PFSK-1 (cell line): ENCODE measurements around the gene RARRES1.

Source experiments
- FOXP2 ChIP-seq: optimal IDR thresholded peaks from 2 replicates; pipeline ENCODE3; 2011; ENCODE audit warnings: borderline replicate concordance, control low read depth, inconsistent platforms; ENCODE audit not compliant: insufficient read depth; ENCODE audit errors: extremely low read length, extremely low read depth
- POLR2AphosphoS5 ChIP-seq: IDR thresholded peaks from 2 replicates; pipeline ENCODE4 v1.6.1; 2012; ENCODE audit warnings: low read depth, mild to moderate bottlenecking, control low read depth, low read length, moderate library complexity
- SIN3A ChIP-seq: IDR thresholded peaks from 2 replicates; pipeline ENCODE4 v1.6.1; 2012; ENCODE audit warnings: mild to moderate bottlenecking, low read length, moderate library complexity, borderline replicate concordance; ENCODE audit not compliant: insufficient read depth
- TF ChIP-seq, protein P1 (sequence below), 2 experiments: IDR thresholded peaks; 2 replicates each; pipeline versions ENCODE4 v1.6.1 to v1.8.0; 2011 to 2012; ENCODE audit warnings: low read depth in 2 of 2, low read length in 2 of 2, control low read depth in 1 of 2, inconsistent platforms in 1 of 2, mild to moderate bottlenecking in 1 of 2, moderate library complexity in 1 of 2; ENCODE audit not compliant: insufficient read depth in 1 of 2

RARRES1 gene

DNA sequence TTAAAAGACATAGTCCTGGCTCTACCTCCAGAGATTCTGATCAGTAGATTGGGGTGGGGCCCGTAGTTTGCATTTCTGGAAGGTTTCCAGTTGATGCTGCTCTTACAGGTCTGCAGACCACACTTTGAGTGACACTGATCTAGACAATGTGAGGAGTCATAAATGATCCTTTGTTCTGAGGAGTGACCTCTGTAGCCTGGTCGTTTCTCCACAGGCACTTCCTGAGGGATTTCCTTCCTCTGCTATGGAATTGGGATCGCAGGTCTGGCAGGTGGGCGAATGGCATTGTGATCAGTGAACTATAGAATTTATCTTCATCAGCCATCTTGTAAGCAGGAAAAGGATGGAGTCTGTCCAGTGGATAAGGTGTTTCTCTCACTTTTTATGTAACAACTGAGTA lies 82.5 kb downstream of the RARRES1 start:
- no peak for TF ChIP-seq SIN3A
- TF ChIP-seq, protein P1, sequence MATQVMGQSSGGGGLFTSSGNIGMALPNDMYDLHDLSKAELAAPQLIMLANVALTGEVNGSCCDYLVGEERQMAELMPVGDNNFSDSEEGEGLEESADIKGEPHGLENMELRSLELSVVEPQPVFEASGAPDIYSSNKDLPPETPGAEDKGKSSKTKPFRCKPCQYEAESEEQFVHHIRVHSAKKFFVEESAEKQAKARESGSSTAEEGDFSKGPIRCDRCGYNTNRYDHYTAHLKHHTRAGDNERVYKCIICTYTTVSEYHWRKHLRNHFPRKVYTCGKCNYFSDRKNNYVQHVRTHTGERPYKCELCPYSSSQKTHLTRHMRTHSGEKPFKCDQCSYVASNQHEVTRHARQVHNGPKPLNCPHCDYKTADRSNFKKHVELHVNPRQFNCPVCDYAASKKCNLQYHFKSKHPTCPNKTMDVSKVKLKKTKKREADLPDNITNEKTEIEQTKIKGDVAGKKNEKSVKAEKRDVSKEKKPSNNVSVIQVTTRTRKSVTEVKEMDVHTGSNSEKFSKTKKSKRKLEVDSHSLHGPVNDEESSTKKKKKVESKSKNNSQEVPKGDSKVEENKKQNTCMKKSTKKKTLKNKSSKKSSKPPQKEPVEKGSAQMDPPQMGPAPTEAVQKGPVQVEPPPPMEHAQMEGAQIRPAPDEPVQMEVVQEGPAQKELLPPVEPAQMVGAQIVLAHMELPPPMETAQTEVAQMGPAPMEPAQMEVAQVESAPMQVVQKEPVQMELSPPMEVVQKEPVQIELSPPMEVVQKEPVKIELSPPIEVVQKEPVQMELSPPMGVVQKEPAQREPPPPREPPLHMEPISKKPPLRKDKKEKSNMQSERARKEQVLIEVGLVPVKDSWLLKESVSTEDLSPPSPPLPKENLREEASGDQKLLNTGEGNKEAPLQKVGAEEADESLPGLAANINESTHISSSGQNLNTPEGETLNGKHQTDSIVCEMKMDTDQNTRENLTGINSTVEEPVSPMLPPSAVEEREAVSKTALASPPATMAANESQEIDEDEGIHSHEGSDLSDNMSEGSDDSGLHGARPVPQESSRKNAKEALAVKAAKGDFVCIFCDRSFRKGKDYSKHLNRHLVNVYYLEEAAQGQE (IDR thresholded peaks at IDR 0.05; ENCODE audit: insufficient read depth in 1 of 2, low read depth in 2 of 2, low read length in 2 of 2): no peak
- TF ChIP-seq POLR2AphosphoS5: no peak
- TF ChIP-seq FOXP2: no peak
